Heart right ventricle (tissue), 16 donors: ENCODE data around the gene GCH1. TPM values are rescaled to one million over a fixed set of nuclear protein-coding genes. Genes with fewer than 3 reads are reported as not detected.
A peak's percentile ranks its signal among the peaks of the same experiment; 100 is the strongest.

Experiments used
- ATAC-seq, 8 donors: fragments of 200-7000 bp; cut with Tn5 transposase; one replicate each; pipeline ENCODE4 v1.9.1; 2020; ENCODE audit warnings: mild to moderate bottlenecking in 8 of 8, moderate library complexity in 8 of 8, moderate number of reproducible peaks in 1 of 8
- DNase-seq, 2 donors: peaks; one replicate each; pipeline ENCODE4 v3.0.0-alpha.2; 2020
- H3K27ac ChIP-seq, 10 donors: fragments of 200-600 bp; sonication (generic) in 2 of 10; one replicate each; pipeline versions ENCODE4 v1.5.0 to v1.8.0; 2020 to 2022; ENCODE audit warnings: mild to moderate bottlenecking in 3 of 10
- H3K27me3 ChIP-seq, 7 donors: fragments of 200-600 bp; one replicate each; pipeline ENCODE4 v1.8.0; 2021 to 2022; ENCODE audit warnings: mild to moderate bottlenecking in 2 of 7
- H3K36me3 ChIP-seq, 9 donors: fragments of 200-600 bp; sonication (generic) in 1 of 9; one replicate each; pipeline versions ENCODE4 v1.5.0 to v1.8.0; 2020 to 2022; ENCODE audit warnings: mild to moderate bottlenecking in 2 of 9
- H3K4me1 ChIP-seq, 9 donors: fragments of 200-600 bp; sonication (generic) in 1 of 9; one replicate each; pipeline versions ENCODE4 v1.5.0 to v1.8.0; 2020 to 2022; ENCODE audit warnings: mild to moderate bottlenecking in 4 of 9
- H3K4me3 ChIP-seq, 10 donors: fragments of 200-600 bp; sonication (generic) in 2 of 10; one replicate each; pipeline versions ENCODE4 v1.5.0 to v1.8.0; 2020 to 2022; ENCODE audit warnings: mild to moderate bottlenecking in 7 of 10, moderate library complexity in 2 of 10
- H3K9me3 ChIP-seq, 11 donors: fragments of 200-600 bp in 10 of 11; sonication (generic) in 2 of 11; one replicate each; pipeline versions ENCODE4 v1.5.0 to v1.8.0; 2013 to 2022; ENCODE audit warnings: mild to moderate bottlenecking in 2 of 11, control low read depth in 1 of 11, moderate library complexity in 1 of 11
- CTCF ChIP-seq, 9 donors: fragments of 200-600 bp; sonication (generic) in 2 of 9; IDR thresholded peaks; one replicate each; pipeline versions ENCODE4 v1.5.0 to v1.8.0; 2021 to 2022; ENCODE audit warnings: antibody characterized with exemption in 9 of 9, mild to moderate bottlenecking in 5 of 9, moderate library complexity in 1 of 9
- WGBS, 2 donors: extraction: QIAGEN DNeasy Blood & Tissue Kit; methylation state at CpG; one replicate each; pipeline ENCODE4 v1.1.7; 2013; ENCODE audit warnings: inconsistent platforms in 1 of 2; 5-methylcytosine and 5-hydroxymethylcytosine counted together
- intact Hi-C, 10 donors: fragments of 100-400 bp; cut with DNase I; formaldehyde crosslinking; loops; one replicate each; pipeline versions ENCODE4 v1.11.1 to v1.14.2; 2022
- polyA plus RNA-seq, 2 donors: library from polyadenylated mRNA; stranded (reverse); fragments of 200-250 nt; gene quantifications; one replicate each; pipeline ENCODE4 v1.2.3, GENCODE V29; 2013
- total RNA-seq, 10 donors: library from RNA; stranded (reverse); fragmentation: NEBNext Ultra II Directional in 3 of 10; extraction: Animal tissue kit (Norgen Biotek cat#: 25700) in 3 of 10; gene quantifications; one replicate each; pipeline versions ENCODE4 v1.2.1 to v1.2.4, GENCODE V29; 2021 to 2023
- donor health status: Arrhythmogenic right ventricular cardiomyopathy.
- donor health status: ischemic (EF 13 %, LVEDD 7.1; RV severe dilation, severe dysfunction).
- donor health status: healthy with polysubstance abuse.
- donor health status: DM: no; HTN: yes; CAD: no.
- donor health status: DM: no; HTN: no; CAD: no.
- donor health status: ischemic (EF 25% LVEDD 6.9; RV normal size, moderate dysfunction).
- donor health status: ischemic (EF 25% LVEDD 5.7; RV mildly dilated, moderate dysfunction).
- donor health status: healthy.
- donor health status: DM: yes; HTN: yes; CAD: no.
- donor health status: Ischemic cardiomyopathy.
- donor health status: ischemic (EF 35%, LVEDD 5.7; RV mildly dilated, moderate dysfunction).
- donor health status: nonischemic (EF 11% LVEDD 7.7; RV severe dilation, severe dysfunction).
- donor health status: DM: yes; HTN: yes; CAD: no.
- donor health status: PGD.
- donor health status: ischemic (EF 29% LVEDD 5.4; RV normal size, mild dysfunction).
- donor health status: nonischemic (EF 23%, LVEDD 6.1; RV moderate dilation, normal function).

Gene GCH1
- total and polyA plus RNA-seq, 12 donors: 1.0 to 11.0 (median 2.7) TPM

- WGBS, 2 donors: 88 to 98% methylated on average over 2 of the region's 2 CpGs
- DNase-seq (no peak), ATAC-seq (no peak)
- no peaks in the 10 kb centered on the region for H3K27me3 ChIP-seq
- H3K4me3 ChIP-seq: no peak overlapping the region
- peaks cover 0 to 35% (median 0%) of the 10 kb centered on the region in 9 donors for H3K36me3 ChIP-seq
- H3K4me1 ChIP-seq: peaks cover 0 to 3% (median 0%) of the 10 kb centered on the region in 9 donors
- H3K27ac ChIP-seq: no peak overlapping the region
- no peak for TF ChIP-seq CTCF (IDR thresholded peaks at IDR 0.05)
- intact Hi-C loops: no loop called here
- no peaks in the 10 kb centered on the region for H3K9me3 ChIP-seq
Observed at GRCh38 chr14:54844479-54844878, 58.1 kb downstream of the GCH1 start.

- H3K36me3 ChIP-seq: peaks cover 0 to 34% (median 0%) of the 10 kb centered on the region in 9 donors
- H3K4me1 ChIP-seq: no peaks in the 10 kb centered on the region
- ATAC-seq (no peak), DNase-seq (no peak)
- 96% methylated on average over 1 of the region's 1 CpG for WGBS, 2 donors
- H3K27ac ChIP-seq: no peak overlapping the region
- no peaks in the 10 kb centered on the region for H3K27me3 ChIP-seq
- peak in 1 of 9 donors; percentile 21 for TF ChIP-seq CTCF (IDR thresholded peaks at IDR 0.05)
- no peak overlapping the region for H3K4me3 ChIP-seq
- intact Hi-C loops: no loop called here
- no peaks in the 10 kb centered on the region for H3K9me3 ChIP-seq
Observed at GRCh38 chr14:54840798-54841197, 61.8 kb downstream of the GCH1 start.

- DNase-seq (no peak), ATAC-seq (peak in 1 of 8 donors; percentile 46)
- intact Hi-C loops: no loop called here
- no peak overlapping the region for H3K4me3 ChIP-seq
- peaks cover 0 to 29% (median 0%) of the 10 kb centered on the region in 9 donors for H3K36me3 ChIP-seq
- 82 to 86% methylated on average over 3 of the region's 3 CpGs for WGBS, 2 donors
- no peak for TF ChIP-seq CTCF (IDR thresholded peaks at IDR 0.05)
- H3K27ac ChIP-seq: peak overlapping the region in 1 of 10 donors; percentile 5
- no peaks in the 10 kb centered on the region for H3K27me3 ChIP-seq
- no peaks in the 10 kb centered on the region for H3K4me1 ChIP-seq
- H3K9me3 ChIP-seq: no peaks in the 10 kb centered on the region
Observed at GRCh38 chr14:54840336-54840735, 62.3 kb downstream of the GCH1 start.

GRCh38 chr14:54839701-54840119, 62.9 kb downstream of the GCH1 start:
- DNase-seq (no peak), ATAC-seq (peak in 3 of 8 donors; percentile 35 to 64 (median 51))
- Histone ChIP-seq H3K36me3 (peaks cover 0 to 27% (median 0%) of the 10 kb centered on the region in 9 donors), H3K27me3 (no peaks in the 10 kb centered on the region), H3K9me3 (no peaks in the 10 kb centered on the region), H3K4me3 (no peak overlapping the region), H3K27ac (peak overlapping the region in 1 of 10 donors; percentile 5), H3K4me1 (no peaks in the 10 kb centered on the region)
- WGBS, 2 donors: 72 to 90% methylated on average over 3 of the region's 3 CpGs
- intact Hi-C loops: loop anchor here in 1 of 10 donors (2.0 kb wide), 1 partner anchor 25 kb away; no protein-coding TSS in a partner anchor
- TF ChIP-seq CTCF (IDR thresholded peaks at IDR 0.05): no peak
